ENCODE results near the gene C1orf198. TPM values are rescaled to one million over a fixed set of nuclear protein-coding genes. Genes with fewer than 3 reads are reported as not detected.
A peak's percentile ranks its signal among the peaks of the same experiment; 100 is the strongest.

The C1orf198 gene
- total and polyA plus RNA-seq, 9 donors: 55.4 to 92.7 (median 65.8) TPM

GRCh38 chr1:230907472-230908205 lies 39.3 kb upstream of the C1orf198 start:
- Histone ChIP-seq H3K9me3 (replicated peaks; ENCODE audit: control insufficient read depth, low read depth, low read length) (no peaks in the 10 kb centered on the region), H3K4me3 (ENCODE audit: low read length) (no peak overlapping the region), H3K27ac (ENCODE audit: low read length) (no peak overlapping the region), H3K27me3 (ENCODE audit: control insufficient read depth, insufficient read depth, low read length) (no peaks in the 10 kb centered on the region), H3K4me1 (ENCODE audit: control insufficient read depth, insufficient read depth, low read length) (no peaks in the 10 kb centered on the region), H3K36me3 (ENCODE audit: control insufficient read depth, insufficient read depth, low read length) (peaks cover 32% of the 10 kb centered on the region)
- WGBS (ENCODE audit: insufficient coverage): no CpG with 5 or more reads among the region's 4 CpGs
- DNase-seq: no peak

GRCh38 chr1:230906226-230906625 lies 37.9 kb upstream of the C1orf198 start:
- Histone ChIP-seq H3K36me3 (ENCODE audit: control insufficient read depth, insufficient read depth, low read length) (peaks cover 30% of the 10 kb centered on the region), H3K27me3 (ENCODE audit: control insufficient read depth, insufficient read depth, low read length) (no peaks in the 10 kb centered on the region), H3K27ac (ENCODE audit: low read length) (no peak overlapping the region), H3K4me1 (ENCODE audit: control insufficient read depth, insufficient read depth, low read length) (no peaks in the 10 kb centered on the region), H3K9me3 (replicated peaks; ENCODE audit: control insufficient read depth, low read depth, low read length) (no peaks in the 10 kb centered on the region), H3K4me3 (ENCODE audit: low read length) (no peak overlapping the region)
- DNase-seq: no peak
- no CpG with 5 or more reads among the region's 2 CpGs for WGBS (ENCODE audit: insufficient coverage)

- no peak overlapping the region for H3K27ac ChIP-seq (ENCODE audit: low read length)
- H3K27me3 ChIP-seq (ENCODE audit: control insufficient read depth, insufficient read depth, low read length): no peaks in the 10 kb centered on the region
- H3K36me3 ChIP-seq (ENCODE audit: control insufficient read depth, insufficient read depth, low read length): peaks cover 30% of the 10 kb centered on the region
- WGBS (ENCODE audit: insufficient coverage): 61% methylated on average over 4 of the region's 5 CpGs
- H3K4me3 ChIP-seq (ENCODE audit: low read length): no peak overlapping the region
- H3K9me3 ChIP-seq (replicated peaks; ENCODE audit: control insufficient read depth, low read depth, low read length): no peaks in the 10 kb centered on the region
- no peaks in the 10 kb centered on the region for H3K4me1 ChIP-seq (ENCODE audit: control insufficient read depth, insufficient read depth, low read length)
- no peak for DNase-seq
Observed at GRCh38 chr1:230905733-230906132, 37.4 kb upstream of the C1orf198 start.

- H3K27me3 ChIP-seq (ENCODE audit: control insufficient read depth, insufficient read depth, low read length): no peaks in the 10 kb centered on the region
- 92% methylated on average over 21 of the region's 22 CpGs for WGBS (ENCODE audit: insufficient coverage)
- H3K9me3 ChIP-seq (replicated peaks; ENCODE audit: control insufficient read depth, low read depth, low read length): no peaks in the 10 kb centered on the region
- peaks cover 14% of the 10 kb centered on the region for H3K36me3 ChIP-seq (ENCODE audit: control insufficient read depth, insufficient read depth, low read length)
- DNase-seq: no peak
- H3K4me1 ChIP-seq (ENCODE audit: control insufficient read depth, insufficient read depth, low read length): peaks cover 3% of the 10 kb centered on the region
- H3K27ac ChIP-seq (ENCODE audit: low read length): no peak overlapping the region
- H3K4me3 ChIP-seq (ENCODE audit: low read length): no peak overlapping the region
Observed at GRCh38 chr1:230902349-230902923, 34.1 kb upstream of the C1orf198 start.

- Histone ChIP-seq H3K4me1 (ENCODE audit: control insufficient read depth, insufficient read depth, low read length) (peaks cover 7% of the 10 kb centered on the region), H3K27me3 (ENCODE audit: control insufficient read depth, insufficient read depth, low read length) (no peaks in the 10 kb centered on the region), H3K4me3 (ENCODE audit: low read length) (no peak overlapping the region), H3K27ac (ENCODE audit: low read length) (no peak overlapping the region), H3K9me3 (replicated peaks; ENCODE audit: control insufficient read depth, low read depth, low read length) (no peaks in the 10 kb centered on the region), H3K36me3 (ENCODE audit: control insufficient read depth, insufficient read depth, low read length) (peaks cover 14% of the 10 kb centered on the region)
- 82% methylated on average over 3 of the region's 6 CpGs for WGBS (ENCODE audit: insufficient coverage)
- DNase-seq: no peak
Observed at GRCh38 chr1:230901671-230902070, 33.4 kb upstream of the C1orf198 start.

- H3K4me3 ChIP-seq (ENCODE audit: low read length): no peak overlapping the region
- H3K36me3 ChIP-seq (ENCODE audit: control insufficient read depth, insufficient read depth, low read length): peaks cover 14% of the 10 kb centered on the region
- H3K27me3 ChIP-seq (ENCODE audit: control insufficient read depth, insufficient read depth, low read length): no peaks in the 10 kb centered on the region
- no peaks in the 10 kb centered on the region for H3K9me3 ChIP-seq (replicated peaks; ENCODE audit: control insufficient read depth, low read depth, low read length)
- peaks cover 12% of the 10 kb centered on the region for H3K4me1 ChIP-seq (ENCODE audit: control insufficient read depth, insufficient read depth, low read length)
- 82% methylated on average over 4 of the region's 6 CpGs for WGBS (ENCODE audit: insufficient coverage)
- no peak overlapping the region for H3K27ac ChIP-seq (ENCODE audit: low read length)
- DNase-seq: no peak
Observed at GRCh38 chr1:230900984-230901383, 32.7 kb upstream of the C1orf198 start.

GRCh38 chr1:230899841-230900251 lies 31.5 kb upstream of the C1orf198 start:
- Histone ChIP-seq H3K36me3 (ENCODE audit: control insufficient read depth, insufficient read depth, low read length) (peaks cover 7% of the 10 kb centered on the region), H3K27ac (ENCODE audit: low read length) (no peak overlapping the region), H3K27me3 (ENCODE audit: control insufficient read depth, insufficient read depth, low read length) (no peaks in the 10 kb centered on the region), H3K9me3 (replicated peaks; ENCODE audit: control insufficient read depth, low read depth, low read length) (no peaks in the 10 kb centered on the region), H3K4me3 (ENCODE audit: low read length) (no peak overlapping the region), H3K4me1 (ENCODE audit: control insufficient read depth, insufficient read depth, low read length) (peaks cover 14% of the 10 kb centered on the region)
- 67% methylated on average over 1 of the region's 5 CpGs for WGBS (ENCODE audit: insufficient coverage)
- DNase-seq: no peak

- H3K27me3 ChIP-seq (ENCODE audit: control insufficient read depth, insufficient read depth, low read length): no peaks in the 10 kb centered on the region
- H3K4me3 ChIP-seq (ENCODE audit: low read length): no peak overlapping the region
- peaks cover 14% of the 10 kb centered on the region for H3K4me1 ChIP-seq (ENCODE audit: control insufficient read depth, insufficient read depth, low read length)
- H3K36me3 ChIP-seq (ENCODE audit: control insufficient read depth, insufficient read depth, low read length): peaks cover 5% of the 10 kb centered on the region
- no peaks in the 10 kb centered on the region for H3K9me3 ChIP-seq (replicated peaks; ENCODE audit: control insufficient read depth, low read depth, low read length)
- no peak overlapping the region for H3K27ac ChIP-seq (ENCODE audit: low read length)
- WGBS (ENCODE audit: insufficient coverage): 92% methylated on average over 7 of the region's 8 CpGs
- DNase-seq: no peak
Observed at GRCh38 chr1:230898748-230899147, 30.4 kb upstream of the C1orf198 start.

- peaks cover 14% of the 10 kb centered on the region for H3K4me1 ChIP-seq (ENCODE audit: control insufficient read depth, insufficient read depth, low read length)
- no peak overlapping the region for H3K4me3 ChIP-seq (ENCODE audit: low read length)
- H3K36me3 ChIP-seq (ENCODE audit: control insufficient read depth, insufficient read depth, low read length): peaks cover 2% of the 10 kb centered on the region
- no peak for DNase-seq
- no CpG with 5 or more reads among the region's 4 CpGs for WGBS (ENCODE audit: insufficient coverage)
- H3K27me3 ChIP-seq (ENCODE audit: control insufficient read depth, insufficient read depth, low read length): no peaks in the 10 kb centered on the region
- no peak overlapping the region for H3K27ac ChIP-seq (ENCODE audit: low read length)
- no peaks in the 10 kb centered on the region for H3K9me3 ChIP-seq (replicated peaks; ENCODE audit: control insufficient read depth, low read depth, low read length)
Observed at GRCh38 chr1:230898144-230898543, 29.8 kb upstream of the C1orf198 start.

GRCh38 chr1:230896779-230897178 lies 28.5 kb upstream of the C1orf198 start:
- H3K27ac ChIP-seq (ENCODE audit: low read length): peak overlapping the region; percentile 53
- peak; percentile 90 for DNase-seq
- peaks cover 18% of the 10 kb centered on the region for H3K4me1 ChIP-seq (ENCODE audit: control insufficient read depth, insufficient read depth, low read length)
- no peaks in the 10 kb centered on the region for H3K36me3 ChIP-seq (ENCODE audit: control insufficient read depth, insufficient read depth, low read length)
- H3K27me3 ChIP-seq (ENCODE audit: control insufficient read depth, insufficient read depth, low read length): no peaks in the 10 kb centered on the region
- H3K4me3 ChIP-seq (ENCODE audit: low read length): no peak overlapping the region
- H3K9me3 ChIP-seq (replicated peaks; ENCODE audit: control insufficient read depth, low read depth, low read length): no peaks in the 10 kb centered on the region
- WGBS (ENCODE audit: insufficient coverage): no CpG with 5 or more reads among the region's 1 CpG

All from muscle of leg (tissue), 11 donors.